Lung (tissue), 12 donors: ENCODE measurements around the gene TXNDC12. TPM values are rescaled to one million over a fixed set of nuclear protein-coding genes. Genes with fewer than 3 reads are reported as not detected.
A peak's percentile ranks its signal among the peaks of the same experiment; 100 is the strongest.
"Not testable (repeated sequence)": the region's sequence is repeated elsewhere in the genome, so short reads cannot be mapped to it uniquely, and the experiment has no call there.

Experiments
- ATAC-seq: fragments of 200-7000 bp; cut with Tn5 transposase; one replicate; pipeline ENCODE4 v1.9.1; 2020; ENCODE audit warnings: moderate number of reproducible peaks; ENCODE audit not compliant: insufficient read depth, low FRiP score
- DNase-seq, 3 donors: peaks; one replicate each; pipeline ENCODE4 v3.0.0-alpha.2; 2013 to 2017
- H3K27ac ChIP-seq, 2 donors: one replicate each; pipeline ENCODE4 v1.5.1; 2013; ENCODE audit warnings: mild to moderate bottlenecking in 2 of 2, moderate library complexity in 2 of 2, control low read depth in 1 of 2, inconsistent platforms in 1 of 2, low read depth in 1 of 2, low read length in 1 of 2
- H3K27me3 ChIP-seq, 3 donors: one replicate each; pipeline ENCODE4 v1.5.1; 2013; ENCODE audit warnings: low read length in 2 of 3; ENCODE audit not compliant: control insufficient read depth in 3 of 3, insufficient read depth in 3 of 3
- H3K36me3 ChIP-seq, 4 donors: one replicate each; pipeline ENCODE4 v1.5.1; 2013; ENCODE audit warnings: low read length in 4 of 4, mild to moderate bottlenecking in 1 of 4, moderate library complexity in 1 of 4; ENCODE audit not compliant: control insufficient read depth in 4 of 4, insufficient read depth in 4 of 4
- H3K4me1 ChIP-seq, 5 donors: one replicate each; pipeline ENCODE4 v1.5.1; 2013; ENCODE audit warnings: low read length in 5 of 5, mild to moderate bottlenecking in 2 of 5, moderate library complexity in 1 of 5; ENCODE audit not compliant: control insufficient read depth in 5 of 5, insufficient read depth in 5 of 5
- H3K4me3 ChIP-seq: one replicate; pipeline ENCODE4 v1.5.1; 2013; ENCODE audit warnings: mild to moderate bottlenecking, control low read depth, moderate library complexity
- H3K9ac ChIP-seq, 2 donors: one replicate each; pipeline ENCODE4 v1.5.1; 2013; ENCODE audit warnings: low read length in 2 of 2, control low read depth in 1 of 2; ENCODE audit not compliant: insufficient read depth in 1 of 2
- H3K9me3 ChIP-seq, 4 donors: one replicate each; pipeline ENCODE4 v1.5.1; 2013; ENCODE audit warnings: low read length in 3 of 4, mild to moderate bottlenecking in 1 of 4, moderate library complexity in 1 of 4; ENCODE audit not compliant: control insufficient read depth in 4 of 4, insufficient read depth in 3 of 4
- WGBS, 2 donors: extraction: QIAGEN DNeasy Blood & Tissue Kit; methylation state at CpG; one replicate each; pipeline ENCODE4 v1.1.7; 2013; 5-methylcytosine and 5-hydroxymethylcytosine counted together
- polyA plus RNA-seq, 2 donors: library from polyadenylated mRNA; stranded (reverse); fragments of 200-250 nt; gene quantifications; one replicate each; pipeline ENCODE4 v1.2.1, GENCODE V29; 2013
- total RNA-seq, 2 donors: library from RNA; depleted of rRNA in 1 of 2; stranded (reverse); fragments of >200 nt in 1 of 2; gene quantifications; one replicate each; pipeline ENCODE4 v1.2.1, GENCODE V29; 2014 to 2021
- TF ChIP-seq, protein P1 (sequence below): IDR thresholded peaks from 2 replicates; pipeline ENCODE4 v1.5.1; 2012; ENCODE audit warnings: mild to moderate bottlenecking; ENCODE audit errors: control extremely low read depth, extremely low read depth
- donor health status: control.
- donor health status: control.
- donor health status: Bipolar disorder and iron deficiency.
- donor health status: healthy.
- donor health status: DM: yes; HTN: yes; CAD: no.

The TXNDC12 gene
- total and polyA plus RNA-seq, 4 donors: 15.8 to 51.9 (median 29.9) TPM

GRCh38 chr1:52096216-52096615, 41.2 kb upstream of the TXNDC12 start:
- TF ChIP-seq, protein P1, sequence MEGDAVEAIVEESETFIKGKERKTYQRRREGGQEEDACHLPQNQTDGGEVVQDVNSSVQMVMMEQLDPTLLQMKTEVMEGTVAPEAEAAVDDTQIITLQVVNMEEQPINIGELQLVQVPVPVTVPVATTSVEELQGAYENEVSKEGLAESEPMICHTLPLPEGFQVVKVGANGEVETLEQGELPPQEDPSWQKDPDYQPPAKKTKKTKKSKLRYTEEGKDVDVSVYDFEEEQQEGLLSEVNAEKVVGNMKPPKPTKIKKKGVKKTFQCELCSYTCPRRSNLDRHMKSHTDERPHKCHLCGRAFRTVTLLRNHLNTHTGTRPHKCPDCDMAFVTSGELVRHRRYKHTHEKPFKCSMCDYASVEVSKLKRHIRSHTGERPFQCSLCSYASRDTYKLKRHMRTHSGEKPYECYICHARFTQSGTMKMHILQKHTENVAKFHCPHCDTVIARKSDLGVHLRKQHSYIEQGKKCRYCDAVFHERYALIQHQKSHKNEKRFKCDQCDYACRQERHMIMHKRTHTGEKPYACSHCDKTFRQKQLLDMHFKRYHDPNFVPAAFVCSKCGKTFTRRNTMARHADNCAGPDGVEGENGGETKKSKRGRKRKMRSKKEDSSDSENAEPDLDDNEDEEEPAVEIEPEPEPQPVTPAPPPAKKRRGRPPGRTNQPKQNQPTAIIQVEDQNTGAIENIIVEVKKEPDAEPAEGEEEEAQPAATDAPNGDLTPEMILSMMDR: no peak

DNA sequence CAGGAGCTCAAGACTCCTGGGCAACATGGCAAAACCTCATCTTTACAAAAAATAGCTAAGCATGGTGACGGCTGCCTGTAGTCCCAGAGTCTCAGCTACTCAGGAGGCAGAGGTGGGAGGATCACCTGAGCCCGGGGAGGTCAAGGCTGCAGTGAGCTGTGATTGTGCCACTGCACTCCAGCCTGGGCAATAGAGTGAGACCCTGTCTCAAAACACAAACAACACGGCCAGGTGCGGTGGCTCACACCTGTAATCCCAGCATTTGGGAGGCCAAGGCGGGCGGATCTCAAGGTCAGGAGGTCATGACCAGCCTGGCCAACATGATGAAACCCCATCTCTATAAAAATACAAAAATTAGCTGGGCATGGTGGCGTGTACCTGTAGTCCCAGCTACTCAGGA, 39.3 kb upstream of the TXNDC12 start:
- H3K4me1 ChIP-seq, H3K9me3 ChIP-seq, ATAC-seq, H3K9ac ChIP-seq, DNase-seq, H3K27me3 ChIP-seq, H3K4me3 ChIP-seq, H3K27ac ChIP-seq: not testable (repeated sequence)
- H3K36me3 ChIP-seq: peaks cover 2 to 13% (median 7%) of the 10 kb centered on the region in 4 donors
- WGBS, 2 donors: 92% methylated on average over 7 of the region's 7 CpGs

More at GRCh38 chr1:52096216-52096615, 41.2 kb upstream of the TXNDC12 start:
- WGBS, 2 donors: 61 to 69% methylated on average over 8 of the region's 8 CpGs
- H3K36me3 ChIP-seq: peaks cover 0 to 4% (median 2%) of the 10 kb centered on the region in 4 donors
- H3K4me3 ChIP-seq: no peak overlapping the region
- H3K9ac ChIP-seq: no peak overlapping the region
- no peak for DNase-seq
- ATAC-seq: no peak
- H3K9me3 ChIP-seq: no peaks in the 10 kb centered on the region
- no peak overlapping the region for H3K27ac ChIP-seq
- H3K4me1 ChIP-seq: no peaks in the 10 kb centered on the region
- no peaks in the 10 kb centered on the region for H3K27me3 ChIP-seq

DNA sequence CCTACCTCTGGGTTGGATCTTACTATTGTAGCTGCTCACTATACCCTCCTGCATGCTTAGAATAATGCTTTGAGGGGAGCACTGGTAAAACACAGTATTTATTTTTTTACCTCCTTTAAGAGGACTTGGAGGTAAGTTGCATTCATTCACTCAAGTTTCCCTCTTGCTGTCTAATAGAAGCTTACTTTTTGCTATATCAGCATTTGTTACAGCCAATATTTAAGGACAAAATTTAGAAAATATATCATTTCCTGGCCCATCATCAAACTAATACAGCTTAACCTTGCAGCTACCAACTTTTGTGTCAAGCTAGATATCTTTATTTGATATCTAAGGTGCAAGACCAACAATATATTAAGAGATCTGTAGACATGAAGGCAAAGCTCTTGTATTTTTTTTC, 32.9 kb upstream of the TXNDC12 start:
- not testable (repeated sequence) for DNase-seq
- H3K36me3 ChIP-seq: peaks cover 5 to 21% (median 10%) of the 10 kb centered on the region in 4 donors

DNA sequence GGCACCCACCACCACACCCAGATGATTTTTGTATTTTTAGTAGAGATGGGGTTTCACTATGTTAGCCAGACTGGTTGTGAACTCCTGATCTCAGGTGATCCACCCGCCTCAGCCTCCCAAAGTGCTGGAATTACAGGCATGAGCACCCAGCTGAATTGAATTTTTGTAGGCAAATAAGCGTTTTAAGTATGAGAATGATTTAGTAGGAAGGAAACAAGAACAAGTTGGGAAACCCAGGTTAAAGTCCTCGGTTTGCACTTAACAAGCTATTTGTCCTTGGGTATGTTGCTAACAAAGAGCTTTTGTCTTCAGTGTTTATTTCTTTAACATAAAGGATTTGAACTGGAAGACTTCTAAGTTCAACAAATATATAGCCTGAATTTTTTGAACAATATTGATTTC, 25.0 kb upstream of the TXNDC12 start:
- DNase-seq (peak in 1 of 3 donors; percentile 7), ATAC-seq (no peak)
- H3K9me3 ChIP-seq: no peaks in the 10 kb centered on the region
- no peak overlapping the region for H3K27ac ChIP-seq
- no peaks in the 10 kb centered on the region for H3K4me1 ChIP-seq
- no peak overlapping the region for H3K4me3 ChIP-seq
- 74 to 76% methylated on average over 3 of the region's 3 CpGs for WGBS, 2 donors
- H3K36me3 ChIP-seq: peaks cover 0 to 9% (median 5%) of the 10 kb centered on the region in 4 donors
- TF ChIP-seq, protein P1: no peak
- H3K9ac ChIP-seq: no peak overlapping the region
- no peaks in the 10 kb centered on the region for H3K27me3 ChIP-seq

More for the DNA sequence above, 32.9 kb upstream of the TXNDC12 start:
- H3K4me3 ChIP-seq, H3K27ac ChIP-seq, H3K27me3 ChIP-seq, H3K4me1 ChIP-seq, H3K9me3 ChIP-seq, H3K9ac ChIP-seq, ATAC-seq: not testable (repeated sequence)

DNA sequence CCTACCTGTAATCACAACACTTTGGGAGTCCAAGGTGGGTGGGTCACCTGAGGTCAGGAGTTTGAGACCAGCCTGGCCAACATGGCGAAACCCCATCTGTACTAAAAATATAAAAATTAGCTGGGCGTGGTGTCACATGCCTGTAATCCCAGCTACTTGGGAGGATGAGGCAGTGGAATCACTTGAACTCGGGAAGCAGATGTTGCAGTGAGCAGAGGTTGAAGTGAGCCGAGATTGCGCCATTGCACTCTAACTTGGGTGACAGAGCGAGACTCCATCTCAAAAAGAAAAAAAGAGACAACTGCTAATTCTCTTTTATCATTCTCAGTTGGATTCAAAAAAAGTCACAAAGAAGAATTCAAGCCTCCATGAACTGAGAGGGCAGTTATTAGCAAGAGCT, 22.3 kb upstream of the TXNDC12 start:
- not testable (repeated sequence) for H3K4me3 ChIP-seq, DNase-seq, ATAC-seq, H3K9me3 ChIP-seq, H3K9ac ChIP-seq, H3K27me3 ChIP-seq, H3K4me1 ChIP-seq, H3K27ac ChIP-seq, H3K36me3 ChIP-seq
- 84 to 87% methylated on average over 6 of the region's 6 CpGs for WGBS, 2 donors
